ENCODE measurements around the gene FXYD7. TPM values are rescaled to one million over a fixed set of nuclear protein-coding genes. Genes with fewer than 3 reads are reported as not detected.

The FXYD7 gene
- total RNA-seq, 1 experiment from 2014 or later, result 0.66 TPM

- DNase-seq (ENCODE audit: low read depth), result peak; percentile 68
Measured at GRCh38 chr19:35109395-35110112, 33.5 kb upstream of the FXYD7 start.

- DNase-seq (ENCODE audit: low read depth), result no peak
Measured at GRCh38 chr19:35110974-35111373, 32.1 kb upstream of the FXYD7 start.

DNA sequence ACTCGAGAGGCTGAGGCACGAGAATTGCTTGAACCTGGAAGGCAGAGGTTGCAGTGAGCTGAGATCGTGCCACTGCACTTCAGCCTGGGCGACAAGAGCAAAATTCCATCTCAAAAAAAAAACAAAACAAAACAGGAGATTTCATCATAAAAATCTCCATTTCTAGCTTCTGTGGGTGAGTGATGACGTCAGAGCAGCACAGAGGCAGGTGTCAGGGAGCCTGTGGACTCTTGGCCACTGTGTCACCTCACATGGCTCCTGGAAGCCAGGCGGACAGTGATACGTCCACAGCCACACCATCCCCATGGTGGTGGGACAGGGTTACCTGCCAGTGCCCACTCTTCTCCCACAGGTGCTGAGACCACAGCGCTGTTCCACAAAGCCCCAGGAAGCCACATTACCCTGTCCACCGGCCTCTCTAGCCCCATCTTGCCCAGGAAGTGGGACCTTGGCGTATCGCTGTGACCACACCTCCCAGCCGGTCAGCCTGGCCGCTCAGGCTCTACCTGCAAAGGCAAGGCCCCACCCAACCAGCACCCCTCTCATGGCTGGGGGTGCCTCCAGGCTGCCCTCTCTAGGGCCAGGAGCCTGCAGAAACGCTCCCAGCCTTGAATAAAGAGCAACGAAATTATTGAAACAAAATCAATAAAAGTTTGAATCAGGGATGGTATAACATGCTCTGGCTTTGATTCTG lies 29.9 kb upstream of the FXYD7 start:
- DNase-seq (ENCODE audit: low read depth), result no peak

DNA sequence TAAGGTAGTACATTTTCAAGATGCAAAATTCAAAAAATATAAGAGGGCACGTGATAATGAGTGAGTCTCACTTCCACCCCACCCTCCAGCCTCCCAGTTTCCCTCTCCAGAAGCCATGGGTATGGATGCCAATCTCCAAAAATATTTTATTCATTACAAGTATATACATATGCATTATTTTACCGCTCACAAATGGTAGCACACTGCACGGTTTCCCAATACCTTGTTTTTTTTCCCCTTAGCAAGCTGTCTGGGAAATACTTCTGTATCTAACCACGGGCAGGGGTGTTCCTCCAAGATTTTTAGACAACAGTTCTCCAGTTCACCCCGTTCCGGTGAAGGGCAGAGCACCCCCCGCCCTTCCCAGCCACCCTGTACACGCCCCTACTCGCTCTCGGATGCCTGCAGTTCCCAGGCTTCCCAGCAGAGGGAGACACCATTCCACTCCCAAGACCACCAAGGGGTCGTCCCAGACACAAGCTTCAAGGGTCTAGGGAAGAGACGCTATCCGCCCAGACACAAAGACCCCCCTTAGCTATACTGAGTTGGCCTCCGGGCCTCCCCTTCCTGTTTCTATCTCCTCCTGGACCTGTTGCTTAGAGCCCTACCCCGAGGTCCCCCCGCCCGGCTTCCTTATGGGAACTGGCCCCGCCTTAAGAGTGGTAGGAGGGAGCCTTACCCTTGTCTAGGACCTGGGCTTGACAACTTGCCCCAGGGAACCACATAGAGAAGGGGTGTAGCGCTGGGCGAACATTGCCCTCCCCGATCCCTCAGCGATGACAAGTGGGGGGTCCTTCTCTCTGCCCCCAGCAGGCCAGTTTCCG lies 28.5 kb upstream of the FXYD7 start:
- peak; percentile 23 for DNase-seq (ENCODE audit: low read depth)

DNA sequence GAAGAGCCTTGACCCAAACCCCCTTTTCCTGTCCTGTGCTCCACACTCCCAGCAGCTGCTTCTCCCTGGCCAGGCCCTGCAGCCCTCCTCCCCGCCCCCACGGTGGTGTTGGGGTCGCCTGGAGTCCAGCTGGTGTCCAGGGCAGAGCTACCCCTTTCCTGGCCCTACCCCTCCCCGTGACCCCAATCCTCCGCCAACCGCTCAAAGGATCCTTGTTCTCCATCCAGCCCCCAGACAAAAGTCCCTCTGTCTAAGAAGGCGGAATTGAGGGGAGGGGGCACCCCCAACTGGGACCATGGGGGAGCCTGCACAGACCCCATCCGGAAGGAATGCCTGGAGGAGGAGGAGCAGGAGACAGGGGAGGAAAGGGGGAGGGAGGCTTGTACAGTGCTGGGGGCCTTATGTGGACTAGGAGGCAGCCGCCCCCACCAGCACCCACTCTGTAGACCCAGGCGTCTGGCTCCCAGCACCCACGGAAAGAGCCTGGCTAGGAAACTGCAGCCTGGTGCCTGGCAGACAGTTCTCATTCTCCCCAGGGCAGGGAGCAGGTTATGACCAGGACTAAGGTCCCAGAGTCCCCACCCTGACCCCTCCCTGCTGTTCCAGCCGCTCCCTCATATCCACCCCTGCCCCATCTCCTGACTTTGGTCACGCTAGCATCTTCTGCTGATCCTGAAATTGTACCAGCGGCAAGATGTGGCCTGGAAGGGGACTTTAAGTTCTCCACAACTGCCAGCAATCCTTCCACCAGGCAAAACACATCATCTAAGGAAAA lies 27.7 kb upstream of the FXYD7 start, which contains the start of gene FXYD3:
Gene FXYD3 (plus strand): TSS at position 647 of the 775 bp plus-strand sequence. CDS start 3,554 bp downstream, outside the sequence.
- no peak for DNase-seq (ENCODE audit: low read depth)

DNA sequence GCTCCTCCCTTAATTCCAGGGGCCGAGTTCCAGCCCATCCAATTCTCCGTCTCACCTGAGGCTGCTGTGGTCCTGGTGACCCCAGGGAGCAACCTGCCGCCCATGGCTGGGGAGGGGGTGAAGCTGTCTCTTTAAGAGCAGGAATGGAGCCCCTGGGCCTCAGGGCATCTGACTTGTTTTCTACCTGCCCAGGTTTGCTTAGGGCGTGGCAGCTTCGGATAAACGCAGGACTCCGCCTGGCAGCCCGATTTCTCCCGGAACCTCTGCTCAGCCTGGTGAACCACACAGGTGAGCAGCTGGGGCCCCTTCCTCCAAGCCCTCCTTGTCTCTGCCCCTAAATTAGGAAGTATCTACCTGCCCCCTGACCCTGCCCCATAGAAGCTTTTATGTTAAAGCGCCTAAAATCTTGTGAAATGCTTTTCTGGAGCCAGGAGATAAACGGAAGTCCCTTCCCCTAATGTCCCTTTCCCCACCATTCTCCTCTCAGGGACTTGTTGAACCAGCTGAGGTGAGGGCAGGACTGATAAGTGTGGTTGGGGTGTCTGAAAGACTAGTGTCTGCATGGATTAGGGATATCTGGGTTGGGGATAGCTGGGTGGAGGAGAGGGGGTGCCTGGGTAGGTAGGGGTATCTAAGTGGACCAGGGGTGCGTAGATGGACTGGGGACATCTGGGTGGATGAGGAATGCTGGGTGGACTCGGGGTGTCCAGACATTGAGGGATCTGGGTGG lies 26.8 kb upstream of the FXYD7 start:
- DNase-seq (ENCODE audit: low read depth), result no peak

DNA sequence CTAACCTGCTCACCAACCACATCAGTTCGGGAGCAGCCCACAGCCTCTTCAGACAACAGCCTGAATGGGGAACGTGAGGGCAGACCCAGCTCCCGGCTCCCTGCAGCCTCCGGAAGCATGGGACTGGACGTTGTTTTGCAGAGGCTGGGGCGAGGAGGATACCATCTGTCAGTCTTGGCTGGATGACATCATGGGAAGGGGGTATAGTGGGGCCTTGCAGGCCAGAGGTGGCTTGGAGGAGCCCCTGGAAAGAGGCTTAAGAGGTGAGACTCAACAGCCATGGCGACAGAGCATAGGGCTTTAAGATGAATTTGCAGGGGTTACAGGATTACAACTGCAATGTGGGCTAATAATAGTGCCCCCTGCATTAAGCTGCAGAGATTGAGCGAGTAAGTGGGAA lies 25.9 kb upstream of the FXYD7 start:
- DNase-seq (ENCODE audit: low read depth), result no peak

- DNase-seq (ENCODE audit: low read depth), result no peak
Measured at GRCh38 chr19:35117799-35118198, 25.3 kb upstream of the FXYD7 start.

GRCh38 chr19:35118268-35119020 lies 24.6 kb upstream of the FXYD7 start:
- DNase-seq (ENCODE audit: low read depth), result no peak

DNA sequence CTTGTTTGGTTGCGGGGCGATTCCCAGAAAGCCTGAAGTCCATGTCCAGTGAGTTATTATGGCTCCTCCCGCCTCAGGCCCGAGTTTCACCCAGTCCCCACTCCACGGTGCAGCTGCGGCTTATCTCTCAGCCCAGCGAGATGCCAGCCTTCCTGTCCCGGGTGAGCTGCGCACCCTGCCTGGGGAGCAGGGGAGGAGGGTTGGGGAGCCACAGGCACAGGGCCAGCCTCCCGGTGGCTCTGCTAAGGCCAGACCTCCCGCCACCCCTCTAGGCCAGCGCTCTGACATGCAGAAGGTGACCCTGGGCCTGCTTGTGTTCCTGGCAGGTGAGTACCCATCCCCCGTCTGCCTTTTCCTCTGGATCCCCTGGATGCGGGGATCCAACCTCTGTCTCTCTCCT lies 24.0 kb upstream of the FXYD7 start:
- DNase-seq (ENCODE audit: low read depth), result no peak

DNA sequence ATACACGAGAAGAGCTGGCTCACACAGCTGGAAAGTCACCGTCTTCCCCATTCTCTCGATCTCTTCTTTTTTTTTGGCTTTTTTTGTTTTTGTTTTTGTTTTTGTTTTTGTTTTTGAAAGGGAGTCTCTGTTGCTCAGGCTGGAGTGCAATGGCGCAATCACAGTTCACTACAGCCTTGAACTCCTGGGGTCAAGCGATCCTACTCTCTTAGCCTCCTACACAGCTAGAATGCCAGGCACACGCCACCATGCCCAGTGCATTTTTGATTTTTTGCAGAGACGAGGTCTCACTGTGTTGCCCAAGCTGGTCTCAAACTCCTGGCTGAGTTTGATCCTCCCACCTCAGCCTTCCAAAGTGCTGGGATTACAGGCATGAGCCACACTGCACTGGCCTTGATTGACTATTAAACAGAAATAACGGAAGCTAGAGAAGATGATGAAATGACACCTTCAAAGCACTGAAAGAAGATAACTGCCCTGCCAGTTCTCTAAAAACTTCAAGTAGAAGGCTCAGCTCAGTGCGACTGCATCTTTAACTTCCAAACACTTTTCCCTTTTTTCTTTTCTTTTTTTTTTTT lies 23.4 kb upstream of the FXYD7 start:
- DNase-seq (ENCODE audit: low read depth), result no peak

GRCh38 chr19:35120492-35120891 lies 22.6 kb upstream of the FXYD7 start:
- DNase-seq (ENCODE audit: low read depth), result peak; percentile 62

DNA sequence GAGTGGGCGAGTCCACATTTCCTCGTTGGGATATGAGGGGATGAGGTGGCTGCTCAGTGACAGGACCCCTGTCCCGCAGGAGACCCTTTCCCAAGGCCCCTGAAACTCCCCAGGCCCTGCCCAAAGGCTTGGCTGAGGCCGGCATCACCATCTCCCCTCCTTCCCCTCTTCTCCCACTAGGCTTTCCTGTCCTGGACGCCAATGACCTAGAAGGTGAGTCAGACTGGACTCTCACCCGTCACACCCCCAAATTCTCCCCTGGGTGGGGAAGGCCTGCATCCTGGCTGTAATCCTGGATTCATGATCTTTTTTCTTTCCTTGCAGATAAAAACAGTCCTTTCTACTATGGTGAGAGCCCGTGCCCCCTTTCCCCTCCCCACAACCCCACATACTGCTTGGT lies 22.2 kb upstream of the FXYD7 start:
- DNase-seq (ENCODE audit: low read depth), result no peak

- DNase-seq (ENCODE audit: low read depth), result no peak
Measured at GRCh38 chr19:35122687-35123551, 20.1 kb upstream of the FXYD7 start.

- DNase-seq (ENCODE audit: low read depth), result no peak
Measured at GRCh38 chr19:35123573-35123972, 19.5 kb upstream of the FXYD7 start.

- DNase-seq (ENCODE audit: low read depth), result no peak
Measured at GRCh38 chr19:35124098-35125060, 18.7 kb upstream of the FXYD7 start.

- DNase-seq (ENCODE audit: low read depth), result no peak
Measured at GRCh38 chr19:35125270-35125717, 17.8 kb upstream of the FXYD7 start.
